Neural crest cell (in vitro differentiated cells): ENCODE data around the gene ANKRD9. TPM values are rescaled to one million over a fixed set of nuclear protein-coding genes. Genes with fewer than 3 reads are reported as not detected.
A peak's percentile ranks its signal among the peaks of the same experiment; 100 is the strongest.

Source experiments
- DNase-seq: peaks from one replicate; pipeline ENCODE4 v3.0.0; 2021; ENCODE audit warnings: low read depth, mixed read lengths, low spot score
- H3K27ac Mint-ChIP-seq: one replicate; pipeline ENCODE4 v1.8.0; 2021; ENCODE audit warnings: mild to moderate bottlenecking, mixed read lengths; ENCODE audit not compliant: unreplicated experiment
- H3K27me3 Mint-ChIP-seq: 2 replicates; pipeline ENCODE4 v1.8.0; 2021; ENCODE audit warnings: low read depth, mild to moderate bottlenecking, mixed read lengths
- H3K36me3 Mint-ChIP-seq: 2 replicates; pipeline ENCODE4 v1.8.0; 2021; ENCODE audit warnings: low read depth, mild to moderate bottlenecking, mixed read lengths
- H3K4me1 Mint-ChIP-seq: 2 replicates; pipeline ENCODE4 v1.8.0; 2021; ENCODE audit warnings: mixed read lengths
- H3K4me3 Mint-ChIP-seq: one replicate; pipeline ENCODE4 v1.8.0; 2021; ENCODE audit warnings: mild to moderate bottlenecking, mixed read lengths
- H3K9me3 Mint-ChIP-seq: 2 replicates; pipeline ENCODE4 v1.8.0; 2021; ENCODE audit warnings: mixed read lengths
- total RNA-seq: library from RNA; stranded (reverse); gene quantifications from 2 replicates; pipeline ENCODE4 v1.2.1, GENCODE V29; 2021
- TF ChIP-seq, protein P1 (sequence below): fragments of 200-600 bp; sonication (generic); conservative IDR thresholded peaks from 2 replicates; pipeline ENCODE4 v1.5.0; 2021; ENCODE audit warnings: antibody characterized with exemption, mild to moderate bottlenecking

ANKRD9 gene
- total RNA-seq, 1 donor from 2014 or later, result 40.0 TPM

DNA sequence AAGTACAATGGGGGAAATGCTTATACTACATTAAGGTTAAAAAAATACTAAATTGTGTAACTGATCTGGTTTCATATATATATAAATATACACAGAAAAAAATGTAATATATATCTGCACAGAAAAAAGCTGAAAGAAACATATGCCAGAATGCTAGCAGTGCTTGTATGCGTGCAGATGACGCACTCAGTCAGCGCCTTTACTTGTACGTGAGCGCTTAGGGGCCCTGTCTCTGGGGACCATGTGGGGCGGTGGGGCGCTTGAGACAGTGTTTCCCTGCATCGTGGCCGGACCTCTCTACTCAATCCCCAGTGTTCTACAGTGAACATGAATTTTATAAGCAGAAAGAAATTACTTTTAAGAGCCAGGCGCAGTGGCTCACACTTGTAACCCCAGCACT, 7.0 kb downstream of the ANKRD9 start:
- Mint-ChIP-seq H3K9me3 (no peaks in the 10 kb centered on the region), H3K36me3 (peaks cover 3% of the 10 kb centered on the region), H3K27ac (no peak overlapping the region), H3K4me1 (peaks cover 6% of the 10 kb centered on the region), H3K27me3 (no peaks in the 10 kb centered on the region), H3K4me3 (no peak overlapping the region)
- TF ChIP-seq, protein P1, sequence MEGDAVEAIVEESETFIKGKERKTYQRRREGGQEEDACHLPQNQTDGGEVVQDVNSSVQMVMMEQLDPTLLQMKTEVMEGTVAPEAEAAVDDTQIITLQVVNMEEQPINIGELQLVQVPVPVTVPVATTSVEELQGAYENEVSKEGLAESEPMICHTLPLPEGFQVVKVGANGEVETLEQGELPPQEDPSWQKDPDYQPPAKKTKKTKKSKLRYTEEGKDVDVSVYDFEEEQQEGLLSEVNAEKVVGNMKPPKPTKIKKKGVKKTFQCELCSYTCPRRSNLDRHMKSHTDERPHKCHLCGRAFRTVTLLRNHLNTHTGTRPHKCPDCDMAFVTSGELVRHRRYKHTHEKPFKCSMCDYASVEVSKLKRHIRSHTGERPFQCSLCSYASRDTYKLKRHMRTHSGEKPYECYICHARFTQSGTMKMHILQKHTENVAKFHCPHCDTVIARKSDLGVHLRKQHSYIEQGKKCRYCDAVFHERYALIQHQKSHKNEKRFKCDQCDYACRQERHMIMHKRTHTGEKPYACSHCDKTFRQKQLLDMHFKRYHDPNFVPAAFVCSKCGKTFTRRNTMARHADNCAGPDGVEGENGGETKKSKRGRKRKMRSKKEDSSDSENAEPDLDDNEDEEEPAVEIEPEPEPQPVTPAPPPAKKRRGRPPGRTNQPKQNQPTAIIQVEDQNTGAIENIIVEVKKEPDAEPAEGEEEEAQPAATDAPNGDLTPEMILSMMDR, result no peak
- DNase-seq, result no peak

DNA sequence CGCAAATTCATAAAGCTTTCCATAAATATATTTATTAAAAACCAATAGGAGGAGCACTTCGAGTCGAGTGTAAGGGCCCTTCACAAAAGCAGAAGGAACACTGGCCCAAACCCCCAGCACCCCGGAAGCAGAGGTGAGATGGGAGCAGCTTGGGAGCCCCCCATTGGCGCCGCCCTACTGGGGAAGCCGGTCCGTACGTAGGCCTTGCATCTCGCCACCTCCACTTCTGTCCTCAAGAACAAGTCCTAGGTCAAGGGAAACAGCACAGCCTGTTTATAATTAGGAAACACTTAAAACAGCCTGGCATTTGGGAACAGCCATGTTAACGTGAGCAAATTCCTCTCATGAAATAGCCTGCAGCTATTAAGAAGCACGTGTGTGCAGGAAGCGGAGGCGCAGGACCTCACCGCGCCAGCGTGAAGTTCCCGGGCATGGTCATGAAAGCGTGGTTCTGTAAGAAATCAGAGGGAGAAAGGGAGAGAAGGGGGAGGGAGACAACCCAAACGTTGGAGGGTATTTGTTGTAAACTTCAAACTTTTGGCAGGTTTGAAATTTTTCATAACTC, 7.7 kb downstream of the ANKRD9 start:
- no peak overlapping the region for H3K27ac Mint-ChIP-seq
- no peak overlapping the region for H3K4me3 Mint-ChIP-seq
- H3K4me1 Mint-ChIP-seq, result peaks cover 6% of the 10 kb centered on the region
- TF ChIP-seq, protein P1, result peak; percentile 26
- H3K27me3 Mint-ChIP-seq, result no peaks in the 10 kb centered on the region
- no peak for DNase-seq
- H3K9me3 Mint-ChIP-seq, result no peaks in the 10 kb centered on the region
- peaks cover 3% of the 10 kb centered on the region for H3K36me3 Mint-ChIP-seq

DNA sequence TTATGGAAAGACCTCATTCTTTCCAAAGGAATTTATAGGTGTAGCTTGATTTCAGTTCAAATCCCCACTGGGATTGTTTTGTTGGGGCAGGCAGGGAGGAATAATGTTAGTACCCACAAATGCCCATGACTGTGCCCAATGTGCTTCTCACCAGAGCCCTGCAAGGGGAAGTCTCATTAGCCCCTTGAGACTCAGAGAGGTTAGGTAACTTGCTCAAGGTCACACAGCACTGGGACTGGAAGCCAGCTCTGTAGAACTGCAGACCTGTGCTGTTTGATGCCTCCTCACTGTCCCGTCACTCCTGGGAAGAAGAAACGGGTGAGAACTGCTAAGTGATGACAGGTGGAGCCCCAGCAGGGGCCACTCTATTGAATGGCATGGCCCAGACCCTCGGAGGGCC, 8.9 kb downstream of the ANKRD9 start:
- TF ChIP-seq, protein P1, result no peak
- Mint-ChIP-seq H3K4me3 (no peak overlapping the region), H3K36me3 (peaks cover 3% of the 10 kb centered on the region), H3K9me3 (no peaks in the 10 kb centered on the region), H3K4me1 (peaks cover 6% of the 10 kb centered on the region), H3K27me3 (no peaks in the 10 kb centered on the region), H3K27ac (no peak overlapping the region)
- DNase-seq, result no peak

DNA sequence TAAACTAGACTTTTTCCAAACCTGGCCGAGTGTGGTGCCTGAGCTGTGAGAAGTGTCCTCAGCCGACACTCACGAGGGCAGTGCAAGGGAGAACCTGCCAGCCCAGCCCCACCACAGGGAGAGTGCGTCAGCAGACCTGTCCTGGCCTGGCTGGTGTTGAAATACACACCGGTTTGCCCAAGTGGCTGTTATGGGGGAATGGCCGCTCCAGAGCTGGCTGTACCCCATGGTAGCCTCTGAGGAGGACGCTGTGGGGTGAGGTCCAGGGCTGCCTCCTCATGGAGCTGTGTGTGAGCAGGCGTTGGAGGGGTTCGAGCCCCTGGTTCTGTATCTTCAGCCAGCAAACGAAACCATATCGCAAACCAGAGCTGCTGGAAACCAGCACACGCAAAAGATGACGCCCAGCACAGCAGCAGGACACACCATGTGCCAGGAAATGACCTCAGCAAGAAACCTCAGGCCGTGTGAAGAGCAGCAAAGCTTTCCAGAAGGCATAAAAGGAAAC, 9.4 kb downstream of the ANKRD9 start:
- Mint-ChIP-seq H3K4me3 (no peak overlapping the region), H3K36me3 (peaks cover 3% of the 10 kb centered on the region), H3K27me3 (no peaks in the 10 kb centered on the region), H3K9me3 (no peaks in the 10 kb centered on the region), H3K4me1 (peaks cover 6% of the 10 kb centered on the region), H3K27ac (peak overlapping the region; percentile 27)
- no peak for DNase-seq
- TF ChIP-seq, protein P1, result no peak

DNA sequence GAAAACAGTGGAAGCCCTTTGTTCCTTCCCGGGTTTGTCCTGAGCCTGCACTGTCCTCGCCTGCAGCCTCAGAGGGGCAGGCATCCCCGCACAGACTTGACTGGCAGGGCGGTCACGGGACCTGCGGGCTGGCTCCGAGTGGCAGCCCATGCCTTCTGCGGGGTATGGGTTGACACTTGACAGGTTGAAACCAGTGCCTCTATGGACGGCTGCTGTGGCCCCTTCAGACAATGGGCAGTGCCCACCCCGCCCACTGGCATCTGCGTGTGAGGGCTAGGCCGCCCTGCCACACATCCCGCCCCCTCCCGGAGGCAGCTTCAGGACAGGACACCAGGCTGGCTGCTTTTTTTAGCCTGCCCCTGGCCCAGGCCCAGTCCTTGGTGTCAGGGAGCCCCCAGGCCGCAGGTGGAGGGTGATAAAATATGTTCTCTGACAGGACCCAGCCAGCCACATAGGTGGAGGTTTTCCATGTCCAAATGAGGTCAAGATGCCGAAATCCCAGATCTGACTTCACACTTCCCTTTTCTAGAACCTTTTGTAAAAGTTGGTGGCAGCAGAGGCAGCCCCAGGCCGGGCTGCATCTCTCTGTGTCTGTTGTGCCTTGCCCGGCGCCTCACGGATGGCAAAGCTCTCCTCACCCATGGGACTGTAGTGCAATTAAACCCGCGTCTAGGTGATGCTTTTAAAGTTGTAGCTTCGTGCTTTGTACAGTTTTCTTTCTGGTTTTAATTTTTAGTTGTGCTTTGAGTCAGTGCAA, 10.0 kb downstream of the ANKRD9 start:
- H3K4me1 Mint-ChIP-seq, result peaks cover 6% of the 10 kb centered on the region
- TF ChIP-seq, protein P1, result no peak
- no peak for DNase-seq
- peaks cover 3% of the 10 kb centered on the region for H3K36me3 Mint-ChIP-seq
- H3K4me3 Mint-ChIP-seq, result no peak overlapping the region
- peak overlapping the region; percentile 81 for H3K27ac Mint-ChIP-seq
- no peaks in the 10 kb centered on the region for H3K27me3 Mint-ChIP-seq
- no peaks in the 10 kb centered on the region for H3K9me3 Mint-ChIP-seq
